Measurements from ENCODE around the gene DAPK2.

- no peak for TF ChIP-seq EZH2 (IDR thresholded peaks at IDR 0.05; ENCODE audit: low read length, missing control alignments)
- TF ChIP-seq, protein P1, sequence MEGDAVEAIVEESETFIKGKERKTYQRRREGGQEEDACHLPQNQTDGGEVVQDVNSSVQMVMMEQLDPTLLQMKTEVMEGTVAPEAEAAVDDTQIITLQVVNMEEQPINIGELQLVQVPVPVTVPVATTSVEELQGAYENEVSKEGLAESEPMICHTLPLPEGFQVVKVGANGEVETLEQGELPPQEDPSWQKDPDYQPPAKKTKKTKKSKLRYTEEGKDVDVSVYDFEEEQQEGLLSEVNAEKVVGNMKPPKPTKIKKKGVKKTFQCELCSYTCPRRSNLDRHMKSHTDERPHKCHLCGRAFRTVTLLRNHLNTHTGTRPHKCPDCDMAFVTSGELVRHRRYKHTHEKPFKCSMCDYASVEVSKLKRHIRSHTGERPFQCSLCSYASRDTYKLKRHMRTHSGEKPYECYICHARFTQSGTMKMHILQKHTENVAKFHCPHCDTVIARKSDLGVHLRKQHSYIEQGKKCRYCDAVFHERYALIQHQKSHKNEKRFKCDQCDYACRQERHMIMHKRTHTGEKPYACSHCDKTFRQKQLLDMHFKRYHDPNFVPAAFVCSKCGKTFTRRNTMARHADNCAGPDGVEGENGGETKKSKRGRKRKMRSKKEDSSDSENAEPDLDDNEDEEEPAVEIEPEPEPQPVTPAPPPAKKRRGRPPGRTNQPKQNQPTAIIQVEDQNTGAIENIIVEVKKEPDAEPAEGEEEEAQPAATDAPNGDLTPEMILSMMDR (conservative IDR thresholded peaks at IDR 0.05 in 1 of 2, IDR thresholded peaks at IDR 0.05 in 1 of 2; ENCODE audit: low read depth in 1 of 2, low read length in 2 of 2): no peak
Measured at GRCh38 chr15:64045774-64046420, 388 bp downstream of the DAPK2 start.

Data from fibroblast of lung (primary cell).